ENCODE data around the gene LAPTM5. TPM values are rescaled to one million over a fixed set of nuclear protein-coding genes. Genes with fewer than 3 reads are reported as not detected.
A peak's percentile ranks its signal among the peaks of the same experiment; 100 is the strongest.
"Not testable (repeated sequence)": the region's sequence is repeated elsewhere in the genome, so short reads cannot be mapped to it uniquely, and the experiment has no call there.

Gene LAPTM5
- total RNA-seq, 2 experiments from 2014 or later = 474 to 485 TPM

- ATAC-seq (ENCODE audit: low read depth) (no peak), DNase-seq (no peak)
- Mint-ChIP-seq H3K4me1 (peaks cover 10% of the 10 kb centered on the region), H3K27me3 (peaks cover 25% of the 10 kb centered on the region), H3K9me3 (no peaks in the 10 kb centered on the region), H3K27ac (no peak overlapping the region), H3K4me3 (no peak overlapping the region), H3K36me3 (no peaks in the 10 kb centered on the region)
- POLR2A ChIA-PET = no interaction called here
These were observed 34.3 kb upstream of the LAPTM5 start for GRCh38 chr1:30791868-30792267.

GRCh38 chr1:30790850-30791778, 33.5 kb upstream of the LAPTM5 start:
- Mint-ChIP-seq H3K4me1 (peaks cover 10% of the 10 kb centered on the region), H3K36me3 (no peaks in the 10 kb centered on the region)
- POLR2A ChIA-PET = no interaction called here

GRCh38 chr1:30790256-30790525, 32.6 kb upstream of the LAPTM5 start:
- H3K27ac Mint-ChIP-seq; ATAC-seq (ENCODE audit: low read depth); POLR2A ChIA-PET: not testable (repeated sequence)

More at GRCh38 chr1:30790850-30791778, 33.5 kb upstream of the LAPTM5 start:
- DNase-seq = no peak
- Mint-ChIP-seq H3K27me3 (peaks cover 28% of the 10 kb centered on the region), H3K4me3 (no peak overlapping the region), H3K27ac (no peak overlapping the region), H3K9me3 (no peaks in the 10 kb centered on the region)
- peak; percentile 58 for ATAC-seq (ENCODE audit: low read depth)

GRCh38 chr1:30789388-30790255, 32.0 kb upstream of the LAPTM5 start:
- ATAC-seq (ENCODE audit: low read depth) (no peak), DNase-seq (no peak)
- no peaks in the 10 kb centered on the region for H3K36me3 Mint-ChIP-seq
- H3K27ac Mint-ChIP-seq = no peak overlapping the region
- no peak overlapping the region for H3K4me3 Mint-ChIP-seq
- peaks cover 28% of the 10 kb centered on the region for H3K27me3 Mint-ChIP-seq
- H3K4me1 Mint-ChIP-seq = peaks cover 10% of the 10 kb centered on the region
- POLR2A ChIA-PET = no interaction called here
- H3K9me3 Mint-ChIP-seq = no peaks in the 10 kb centered on the region

More at GRCh38 chr1:30790256-30790525, 32.6 kb upstream of the LAPTM5 start:
- peaks cover 28% of the 10 kb centered on the region for H3K27me3 Mint-ChIP-seq
- H3K9me3 Mint-ChIP-seq, H3K4me3 Mint-ChIP-seq, DNase-seq, H3K36me3 Mint-ChIP-seq: not testable (repeated sequence)
- peaks cover 10% of the 10 kb centered on the region for H3K4me1 Mint-ChIP-seq

GRCh38 chr1:30788580-30789387, 31.2 kb upstream of the LAPTM5 start:
- ATAC-seq (ENCODE audit: low read depth) (no peak), DNase-seq (no peak)
- no peak overlapping the region for H3K27ac Mint-ChIP-seq
- peaks cover 10% of the 10 kb centered on the region for H3K4me1 Mint-ChIP-seq
- H3K4me3 Mint-ChIP-seq = no peak overlapping the region
- no peaks in the 10 kb centered on the region for H3K9me3 Mint-ChIP-seq
- POLR2A ChIA-PET = no interaction called here
- peaks cover 25% of the 10 kb centered on the region for H3K27me3 Mint-ChIP-seq
- H3K36me3 Mint-ChIP-seq = no peaks in the 10 kb centered on the region

- Mint-ChIP-seq H3K36me3 (no peaks in the 10 kb centered on the region), H3K27ac (no peak overlapping the region), H3K4me3 (no peak overlapping the region), H3K4me1 (peaks cover 10% of the 10 kb centered on the region), H3K27me3 (peaks cover 25% of the 10 kb centered on the region), H3K9me3 (no peaks in the 10 kb centered on the region)
- POLR2A ChIA-PET = no interaction called here
- DNase-seq (no peak), ATAC-seq (ENCODE audit: low read depth) (no peak)
These were observed 30.4 kb upstream of the LAPTM5 start for GRCh38 chr1:30787856-30788495.

GRCh38 chr1:30787266-30787665, 29.7 kb upstream of the LAPTM5 start:
- ATAC-seq (ENCODE audit: low read depth) (no peak), DNase-seq (no peak)
- Mint-ChIP-seq H3K4me1 (peaks cover 16% of the 10 kb centered on the region), H3K4me3 (no peak overlapping the region), H3K27me3 (peaks cover 25% of the 10 kb centered on the region), H3K36me3 (no peaks in the 10 kb centered on the region), H3K9me3 (no peaks in the 10 kb centered on the region), H3K27ac (no peak overlapping the region)
- POLR2A ChIA-PET = no interaction called here

GRCh38 chr1:30786264-30786991, 28.9 kb upstream of the LAPTM5 start:
- no peaks in the 10 kb centered on the region for H3K9me3 Mint-ChIP-seq
- H3K27me3 Mint-ChIP-seq = peaks cover 25% of the 10 kb centered on the region
- ATAC-seq (ENCODE audit: low read depth) = no peak
- H3K27ac Mint-ChIP-seq = no peak overlapping the region
- peaks cover 16% of the 10 kb centered on the region for H3K4me1 Mint-ChIP-seq
- POLR2A ChIA-PET = interaction anchor here (0.7 kb wide), 1 partner anchor 30 kb away, joined by 4 read pairs; no protein-coding TSS in a partner anchor
- H3K4me3 Mint-ChIP-seq = no peak overlapping the region
- no peak for DNase-seq
- no peaks in the 10 kb centered on the region for H3K36me3 Mint-ChIP-seq

- POLR2A ChIA-PET = no interaction called here
- H3K27me3 Mint-ChIP-seq = peaks cover 18% of the 10 kb centered on the region
- ATAC-seq (ENCODE audit: low read depth) (no peak), DNase-seq (no peak)
- H3K4me1 Mint-ChIP-seq = peaks cover 8% of the 10 kb centered on the region
- H3K36me3 Mint-ChIP-seq = no peaks in the 10 kb centered on the region
- H3K9me3 Mint-ChIP-seq = no peaks in the 10 kb centered on the region
- H3K27ac Mint-ChIP-seq = no peak overlapping the region
- H3K4me3 Mint-ChIP-seq = no peak overlapping the region
These were observed 28.1 kb upstream of the LAPTM5 start for GRCh38 chr1:30785714-30786113.

GRCh38 chr1:30785181-30785580, 27.6 kb upstream of the LAPTM5 start:
- Mint-ChIP-seq H3K27me3 (peaks cover 20% of the 10 kb centered on the region), H3K4me1 (peaks cover 7% of the 10 kb centered on the region), H3K27ac (no peak overlapping the region), H3K9me3 (no peaks in the 10 kb centered on the region), H3K36me3 (no peaks in the 10 kb centered on the region), H3K4me3 (no peak overlapping the region)
- POLR2A ChIA-PET = no interaction called here
- no peak for DNase-seq
- no peak for ATAC-seq (ENCODE audit: low read depth)

GRCh38 chr1:30783256-30783915, 25.8 kb upstream of the LAPTM5 start:
- H3K4me1 Mint-ChIP-seq = peaks cover 17% of the 10 kb centered on the region
- DNase-seq (no peak), ATAC-seq (ENCODE audit: low read depth) (no peak)
- peaks cover 14% of the 10 kb centered on the region for H3K27me3 Mint-ChIP-seq
- no peaks in the 10 kb centered on the region for H3K9me3 Mint-ChIP-seq
- no peak overlapping the region for H3K27ac Mint-ChIP-seq
- no peaks in the 10 kb centered on the region for H3K36me3 Mint-ChIP-seq
- no peak overlapping the region for H3K4me3 Mint-ChIP-seq
- POLR2A ChIA-PET = interaction anchor here (1.2 to 2.5 kb wide), 2 partner anchors 26 to 64 kb away, joined by 3 to 22 read pairs; no protein-coding TSS in a partner anchor
